Measurements from ENCODE around the gene SLC7A6.

SLC7A6 gene

DNA sequence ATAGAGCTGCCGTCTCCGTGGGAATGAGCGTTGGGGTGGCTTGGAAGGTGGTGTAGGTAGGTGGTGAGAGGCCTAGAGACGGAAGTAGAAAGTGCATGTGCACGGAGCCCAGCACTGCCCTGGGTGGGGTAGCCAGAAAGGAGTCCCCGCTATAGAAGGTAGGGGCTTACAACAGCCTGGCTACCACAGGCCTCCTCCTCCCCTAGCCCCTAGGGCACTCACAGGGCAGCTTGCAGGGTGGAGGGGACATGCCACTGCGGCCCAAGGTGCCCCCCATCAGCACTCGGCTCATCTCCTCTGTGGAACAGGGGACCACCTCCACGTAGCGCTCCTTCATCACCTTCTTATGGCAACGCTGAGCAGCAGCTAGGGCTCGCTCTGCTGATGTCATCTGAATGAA is 33.4 kb upstream of the SLC7A6 start:
- no peaks in the 10 kb centered on the region for H3K27me3 Mint-ChIP-seq
- H3K4me1 Mint-ChIP-seq (ENCODE audit: low read depth) = peaks cover 41% of the 10 kb centered on the region
- H3K9me3 Mint-ChIP-seq = no peaks in the 10 kb centered on the region
- H3K4me3 Mint-ChIP-seq = no peak overlapping the region
- peak overlapping the region; percentile 34 for H3K27ac Mint-ChIP-seq
- peak; percentile 30 for DNase-seq
- H3K36me3 Mint-ChIP-seq (ENCODE audit: low read depth) = peaks cover 47% of the 10 kb centered on the region

- H3K4me3 Mint-ChIP-seq = no peak overlapping the region
- peak overlapping the region; percentile 34 for H3K27ac Mint-ChIP-seq
- peak; percentile 29 for DNase-seq
- no peaks in the 10 kb centered on the region for H3K9me3 Mint-ChIP-seq
- no peaks in the 10 kb centered on the region for H3K27me3 Mint-ChIP-seq
- H3K4me1 Mint-ChIP-seq (ENCODE audit: low read depth) = peaks cover 40% of the 10 kb centered on the region
- peaks cover 41% of the 10 kb centered on the region for H3K36me3 Mint-ChIP-seq (ENCODE audit: low read depth)
These were observed 32.8 kb upstream of the SLC7A6 start for GRCh38 chr16:68231384-68232136.

- H3K27ac Mint-ChIP-seq = peak overlapping the region; percentile 40
- no peak overlapping the region for H3K4me3 Mint-ChIP-seq
- H3K4me1 Mint-ChIP-seq (ENCODE audit: low read depth) = peaks cover 41% of the 10 kb centered on the region
- DNase-seq = peak; percentile 30
- H3K27me3 Mint-ChIP-seq = no peaks in the 10 kb centered on the region
- H3K36me3 Mint-ChIP-seq (ENCODE audit: low read depth) = peaks cover 35% of the 10 kb centered on the region
- no peaks in the 10 kb centered on the region for H3K9me3 Mint-ChIP-seq
These were observed 32.0 kb upstream of the SLC7A6 start for GRCh38 chr16:68232335-68232734.

GRCh38 chr16:68233085-68233834 is 31.1 kb upstream of the SLC7A6 start:
- Mint-ChIP-seq H3K27ac (peak overlapping the region; percentile 40), H3K27me3 (no peaks in the 10 kb centered on the region), H3K4me3 (no peak overlapping the region), H3K9me3 (no peaks in the 10 kb centered on the region), H3K4me1 (ENCODE audit: low read depth) (peaks cover 38% of the 10 kb centered on the region), H3K36me3 (ENCODE audit: low read depth) (peaks cover 28% of the 10 kb centered on the region)
- peak; percentile 29 for DNase-seq

DNA sequence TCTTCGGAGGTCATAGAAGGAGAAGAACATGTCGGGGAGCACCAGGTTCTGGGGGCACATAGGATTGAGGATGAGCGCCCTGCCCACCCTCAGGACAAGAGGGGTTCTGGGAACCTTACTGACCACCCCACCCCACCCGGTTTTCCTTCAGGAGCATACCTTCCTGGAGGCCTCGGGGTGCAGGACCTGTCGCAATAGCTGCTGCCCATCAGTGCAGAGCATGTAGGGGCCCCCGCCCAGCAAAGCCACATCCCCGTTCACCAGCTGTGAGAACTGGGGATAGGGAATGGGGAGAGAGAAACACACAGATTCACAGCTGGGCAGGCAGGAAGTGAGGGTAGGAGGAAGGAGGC is 30.5 kb upstream of the SLC7A6 start:
- no peak for DNase-seq
- Mint-ChIP-seq H3K27me3 (no peaks in the 10 kb centered on the region), H3K9me3 (no peaks in the 10 kb centered on the region), H3K4me1 (ENCODE audit: low read depth) (peaks cover 38% of the 10 kb centered on the region), H3K4me3 (no peak overlapping the region), H3K27ac (no peak overlapping the region), H3K36me3 (ENCODE audit: low read depth) (peaks cover 26% of the 10 kb centered on the region)

- H3K4me3 Mint-ChIP-seq = no peak overlapping the region
- no peaks in the 10 kb centered on the region for H3K27me3 Mint-ChIP-seq
- H3K27ac Mint-ChIP-seq = no peak overlapping the region
- H3K36me3 Mint-ChIP-seq (ENCODE audit: low read depth) = peaks cover 20% of the 10 kb centered on the region
- DNase-seq = no peak
- H3K9me3 Mint-ChIP-seq = no peaks in the 10 kb centered on the region
- H3K4me1 Mint-ChIP-seq (ENCODE audit: low read depth) = peaks cover 37% of the 10 kb centered on the region
These were observed 29.9 kb upstream of the SLC7A6 start for GRCh38 chr16:68234188-68235107.

GRCh38 chr16:68235108-68235886 is 29.0 kb upstream of the SLC7A6 start:
- Mint-ChIP-seq H3K9me3 (no peaks in the 10 kb centered on the region), H3K36me3 (ENCODE audit: low read depth) (peaks cover 13% of the 10 kb centered on the region), H3K4me3 (peak overlapping the region; percentile 18), H3K4me1 (ENCODE audit: low read depth) (peaks cover 42% of the 10 kb centered on the region), H3K27ac (no peak overlapping the region), H3K27me3 (no peaks in the 10 kb centered on the region)
- DNase-seq = peak; percentile 34

- peaks cover 42% of the 10 kb centered on the region for H3K4me1 Mint-ChIP-seq (ENCODE audit: low read depth)
- H3K27me3 Mint-ChIP-seq = no peaks in the 10 kb centered on the region
- peak within 1 kb of the TSS; percentile 92 for H3K27ac Mint-ChIP-seq
- H3K36me3 Mint-ChIP-seq (ENCODE audit: low read depth) = peaks cover 11% of the 10 kb centered on the region
- DNase-seq = no peak
- peak within 1 kb of the TSS; percentile 81 for H3K4me3 Mint-ChIP-seq
- H3K9me3 Mint-ChIP-seq = no peaks in the 10 kb centered on the region
These were observed 28.5 kb upstream of the SLC7A6 start, which contains the start of gene ESRP2 for GRCh38 chr16:68235887-68236136. Gene ESRP2, minus strand, starts transcription at chr16:68236127. Its CDS starts 82 bp downstream, at chr16:68236045.

GRCh38 chr16:68236137-68236825 is 28.0 kb upstream of the SLC7A6 start:
- H3K4me3 Mint-ChIP-seq = peak overlapping the region; percentile 81
- H3K9me3 Mint-ChIP-seq = no peaks in the 10 kb centered on the region
- peak; percentile 71 for DNase-seq
- H3K27ac Mint-ChIP-seq = peak overlapping the region; percentile 92
- H3K4me1 Mint-ChIP-seq (ENCODE audit: low read depth) = peaks cover 42% of the 10 kb centered on the region
- H3K27me3 Mint-ChIP-seq = no peaks in the 10 kb centered on the region
- peaks cover 9% of the 10 kb centered on the region for H3K36me3 Mint-ChIP-seq (ENCODE audit: low read depth)

- H3K4me3 Mint-ChIP-seq = peak overlapping the region; percentile 81
- H3K27ac Mint-ChIP-seq = peak overlapping the region; percentile 92
- H3K9me3 Mint-ChIP-seq = no peaks in the 10 kb centered on the region
- DNase-seq = no peak
- H3K27me3 Mint-ChIP-seq = no peaks in the 10 kb centered on the region
- peaks cover 42% of the 10 kb centered on the region for H3K4me1 Mint-ChIP-seq (ENCODE audit: low read depth)
- peaks cover 3% of the 10 kb centered on the region for H3K36me3 Mint-ChIP-seq (ENCODE audit: low read depth)
These were observed 27.5 kb upstream of the SLC7A6 start for GRCh38 chr16:68236826-68237242.

DNA sequence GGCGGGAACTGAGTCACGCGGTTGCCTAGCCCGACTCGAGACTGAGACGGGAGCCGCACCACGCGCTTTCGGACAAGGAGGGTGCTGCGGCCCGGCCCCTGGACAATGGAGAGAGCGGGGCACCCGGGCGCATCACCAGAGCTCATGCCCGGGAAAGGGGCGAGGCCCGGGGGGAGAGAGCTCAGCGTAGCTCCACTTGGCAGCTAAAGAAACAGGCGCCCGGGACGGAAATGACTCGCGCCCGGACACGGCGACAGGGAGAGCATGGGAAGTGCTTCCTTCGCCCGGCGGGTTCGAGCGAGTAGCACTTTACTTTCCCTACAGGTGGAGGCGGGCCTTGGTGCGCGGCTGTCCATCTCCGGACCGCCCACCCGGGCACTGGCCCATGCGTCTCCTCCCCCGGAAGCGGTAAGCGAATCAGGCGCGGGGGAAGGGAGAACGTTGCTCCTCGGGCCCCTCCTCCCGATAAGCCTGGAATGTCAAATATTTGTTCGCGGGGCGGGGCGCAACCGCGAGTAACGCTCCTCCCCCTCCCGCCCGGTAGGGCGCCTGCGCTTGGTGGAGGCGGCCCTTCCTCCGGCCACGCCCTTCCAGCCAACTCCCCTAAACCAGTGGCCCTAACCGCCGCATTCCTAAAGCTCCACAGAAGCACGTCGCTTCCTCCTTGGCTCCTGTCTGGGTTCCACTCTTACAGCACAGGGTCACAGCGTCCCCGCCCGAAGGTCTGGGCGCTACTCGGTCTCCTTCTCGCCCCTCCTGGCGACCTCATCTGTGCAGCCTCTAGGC is 26.9 kb upstream of the SLC7A6 start:
- Mint-ChIP-seq H3K9me3 (no peaks in the 10 kb centered on the region), H3K4me1 (ENCODE audit: low read depth) (peaks cover 42% of the 10 kb centered on the region), H3K4me3 (peak overlapping the region; percentile 81), H3K27me3 (no peaks in the 10 kb centered on the region), H3K27ac (peak overlapping the region; percentile 92), H3K36me3 (ENCODE audit: low read depth) (peaks cover 3% of the 10 kb centered on the region)
- DNase-seq = peak; percentile 94

DNA sequence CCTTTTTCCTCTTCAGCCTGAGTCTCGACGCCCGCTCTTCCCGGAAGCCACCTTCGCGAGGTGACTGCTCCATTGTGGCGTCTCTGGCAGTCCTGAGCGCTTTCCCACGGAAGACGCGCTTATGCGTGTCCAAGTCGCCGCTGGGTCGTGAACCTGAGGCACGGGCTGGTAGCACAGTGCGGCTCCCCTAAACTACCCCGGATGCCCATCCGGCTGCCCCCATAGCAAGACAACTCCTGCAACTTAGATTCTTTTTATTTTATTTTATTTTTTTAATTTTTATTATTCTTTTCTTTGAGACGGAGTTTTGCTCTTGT is 26.3 kb upstream of the SLC7A6 start:
- Mint-ChIP-seq H3K9me3 (no peaks in the 10 kb centered on the region), H3K27ac (peak overlapping the region; percentile 92), H3K4me3 (peak overlapping the region; percentile 81), H3K27me3 (no peaks in the 10 kb centered on the region), H3K4me1 (ENCODE audit: low read depth) (peaks cover 39% of the 10 kb centered on the region), H3K36me3 (ENCODE audit: low read depth) (peaks cover 3% of the 10 kb centered on the region)
- DNase-seq = no peak

GRCh38 chr16:68242085-68242484 is 22.2 kb upstream of the SLC7A6 start:
- H3K4me3 Mint-ChIP-seq = no peak overlapping the region
- no peaks in the 10 kb centered on the region for H3K9me3 Mint-ChIP-seq
- H3K36me3 Mint-ChIP-seq (ENCODE audit: low read depth) = peaks cover 7% of the 10 kb centered on the region
- H3K27me3 Mint-ChIP-seq = no peaks in the 10 kb centered on the region
- H3K4me1 Mint-ChIP-seq (ENCODE audit: low read depth) = peaks cover 44% of the 10 kb centered on the region
- DNase-seq = no peak
- H3K27ac Mint-ChIP-seq = no peak overlapping the region
